GM19238 (cell line): ENCODE data around the gene PNMA1.

ENCODE experiments used
- DNase-seq: peaks from one replicate; pipeline ENCODE4 v3.0.0; 2011; ENCODE audit warnings: low spot score; ENCODE audit not compliant: insufficient read length

Gene PNMA1

DNA sequence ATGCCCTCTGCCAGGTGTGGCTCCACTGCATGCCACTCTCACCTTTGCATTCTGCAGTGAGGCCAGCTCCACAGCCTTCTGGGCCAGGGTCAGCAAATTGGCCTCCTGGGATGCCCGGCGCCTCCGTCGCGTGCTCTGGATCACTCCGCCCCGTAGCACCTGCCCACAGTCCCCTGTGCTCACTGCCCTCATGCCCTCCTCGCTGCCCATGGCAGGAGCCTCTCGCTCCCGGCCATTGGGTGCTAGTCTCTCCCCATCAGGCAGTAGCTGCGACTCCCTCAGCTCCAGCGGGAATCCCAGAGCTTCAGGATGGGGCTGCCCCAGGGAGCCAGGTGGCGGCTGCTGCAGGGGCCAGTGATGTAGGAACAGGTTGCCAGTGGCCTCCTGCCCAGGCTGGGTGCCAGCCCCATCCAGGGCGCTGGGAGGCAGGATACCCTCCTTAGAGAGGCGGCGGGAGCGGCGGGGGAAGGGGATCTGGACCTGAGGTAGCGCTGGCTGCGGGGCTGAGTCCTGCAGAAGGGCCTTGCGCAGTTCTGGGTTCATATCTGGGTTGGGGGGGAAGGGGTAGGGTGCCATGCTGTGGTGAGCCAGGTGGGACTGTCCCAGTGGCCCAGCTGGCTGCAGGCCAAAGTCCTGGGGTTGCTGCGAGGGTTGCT is 24.5 kb upstream of the PNMA1 start:
- DNase-seq, result no peak

DNA sequence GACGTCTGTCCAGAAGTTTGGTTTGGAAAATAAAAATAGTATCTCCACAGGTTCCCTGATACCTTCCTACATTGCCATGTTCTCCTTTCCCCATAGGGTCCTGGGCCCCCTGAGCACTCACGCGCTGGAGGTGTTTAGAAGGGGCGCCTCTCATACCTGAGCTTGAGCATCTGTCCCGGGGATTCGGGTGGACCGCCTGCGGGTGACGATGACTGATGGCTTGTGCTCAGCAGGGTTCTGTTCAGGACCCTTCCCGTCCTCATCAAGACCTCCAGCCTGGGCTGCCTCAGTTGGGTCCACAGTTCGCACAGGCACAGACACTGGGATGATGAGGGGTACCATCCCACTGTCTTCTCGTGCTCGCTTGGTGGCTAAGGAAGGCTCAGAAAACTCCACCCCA is 22.7 kb upstream of the PNMA1 start:
- DNase-seq, result no peak

DNA sequence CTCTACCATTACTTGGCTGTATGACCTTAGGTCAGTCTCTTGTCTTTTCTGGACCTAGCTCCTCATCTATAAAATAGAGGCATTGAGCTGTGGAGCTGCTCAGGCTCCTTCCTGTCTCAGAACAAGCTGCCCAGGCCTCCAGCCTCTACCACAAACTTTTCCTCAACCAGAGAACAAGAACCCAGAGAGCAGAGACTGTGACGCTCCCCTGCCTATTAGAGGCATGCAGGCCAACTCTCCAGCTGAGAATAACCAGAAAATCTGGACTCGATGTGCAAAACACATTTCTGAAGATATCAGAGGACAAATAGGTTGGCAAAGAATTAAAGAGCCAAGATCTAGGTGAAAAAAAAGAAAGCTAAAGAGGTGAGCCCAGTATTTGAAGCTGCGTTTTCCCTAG is 17.8 kb upstream of the PNMA1 start:
- no peak for DNase-seq

DNA sequence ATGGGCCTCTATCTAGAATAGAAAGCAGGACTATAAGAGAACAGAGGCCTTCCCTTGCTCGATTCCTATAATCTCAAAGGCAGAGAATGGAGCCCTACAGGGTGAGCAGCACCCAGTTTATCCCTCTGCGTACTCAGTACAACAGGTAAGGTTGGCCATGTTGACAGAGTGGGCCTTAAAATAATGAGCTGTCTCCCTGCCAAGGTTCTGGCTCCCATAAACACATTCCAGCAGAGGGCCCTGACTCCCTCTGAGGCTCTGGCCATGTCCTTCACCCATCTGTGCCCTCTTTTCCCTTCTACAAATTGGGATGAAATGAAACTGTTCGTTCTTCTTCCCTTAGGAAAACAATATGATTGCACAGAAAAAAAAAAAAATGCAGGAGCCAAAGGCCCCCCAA is 16.9 kb upstream of the PNMA1 start:
- DNase-seq, result no peak

DNA sequence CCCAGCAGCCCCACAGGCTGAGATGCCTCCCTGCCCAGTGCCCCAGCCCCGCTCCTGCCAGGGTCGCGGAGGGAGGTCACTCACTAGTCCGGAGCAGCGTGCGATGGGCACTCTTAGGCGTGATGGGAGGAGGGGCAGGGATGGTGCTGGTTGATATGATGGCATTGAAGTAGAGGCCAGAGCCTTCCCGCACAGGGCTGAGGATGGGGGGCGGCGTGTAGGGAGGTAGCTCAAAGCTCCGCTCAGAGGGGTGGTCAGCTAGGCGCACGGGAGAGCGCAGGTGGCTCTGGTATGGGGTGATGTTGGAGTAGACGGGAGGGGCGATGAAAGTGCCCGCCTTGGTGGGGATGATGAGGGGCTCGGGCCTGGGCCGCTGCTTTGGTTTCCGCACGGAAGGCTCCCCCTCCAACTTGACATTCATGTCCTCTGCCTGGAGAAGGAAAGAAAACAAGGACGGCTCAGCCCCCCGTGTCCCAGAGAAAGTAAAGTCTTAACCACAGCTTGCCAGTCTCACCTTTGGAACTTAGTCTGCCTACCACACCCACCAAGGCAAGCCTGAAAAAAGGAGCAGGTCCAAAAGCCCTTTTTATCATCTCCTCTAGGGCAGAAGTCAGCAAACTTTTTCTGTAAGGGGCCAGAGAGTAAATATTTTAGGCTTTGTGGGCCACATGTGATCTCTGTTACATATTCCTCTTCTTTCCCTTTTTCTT is 15.5 kb upstream of the PNMA1 start:
- no peak for DNase-seq

DNA sequence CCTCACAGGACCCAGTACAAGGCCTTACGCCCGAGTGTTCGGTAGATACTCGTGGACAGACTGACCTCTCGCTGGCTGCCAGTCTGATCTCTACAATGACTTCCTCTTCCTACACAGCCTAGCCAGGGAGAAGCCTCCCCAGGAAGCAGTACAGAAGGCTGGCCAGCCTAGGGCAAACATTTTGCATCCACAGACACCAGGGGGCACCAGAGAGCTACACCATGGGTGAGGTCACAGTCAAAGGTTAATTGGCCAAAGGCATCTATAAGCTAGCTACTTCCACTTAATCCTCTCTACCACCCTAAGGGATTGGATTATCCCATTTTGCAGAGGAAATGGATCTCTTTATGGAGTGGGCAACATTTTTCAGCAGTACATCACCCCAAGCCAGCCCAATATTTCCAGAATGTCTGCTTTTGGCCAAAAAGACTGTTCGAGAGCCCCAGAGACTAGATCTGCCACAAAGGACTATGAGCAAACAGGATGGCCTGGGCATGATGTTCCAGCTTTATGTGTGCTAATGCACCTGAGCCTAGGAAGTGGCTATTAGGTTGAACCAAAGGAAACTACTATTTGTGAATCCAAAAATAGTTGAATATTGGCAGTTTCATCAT is 14.6 kb upstream of the PNMA1 start:
- peak; percentile 83 for DNase-seq

DNA sequence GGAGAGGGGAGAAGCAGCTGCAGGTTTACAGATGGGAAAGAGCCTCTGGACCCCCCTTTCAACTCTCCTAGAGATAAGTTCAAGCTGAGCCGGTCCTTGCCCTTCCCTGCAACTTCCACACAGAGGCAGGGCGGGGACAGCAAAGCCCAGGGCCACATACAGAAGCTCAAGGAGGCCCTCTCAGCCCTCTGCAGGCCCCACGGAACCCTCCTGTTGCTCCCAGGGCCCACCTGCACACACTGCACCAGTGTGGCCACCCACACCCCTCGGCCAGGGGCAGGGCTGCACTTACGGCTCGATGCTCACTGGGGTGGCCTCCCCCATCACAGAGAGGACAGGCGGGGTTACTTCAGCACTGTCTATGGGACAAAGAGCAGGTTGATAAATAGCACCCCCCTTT is 13.0 kb upstream of the PNMA1 start:
- DNase-seq, result no peak

DNA sequence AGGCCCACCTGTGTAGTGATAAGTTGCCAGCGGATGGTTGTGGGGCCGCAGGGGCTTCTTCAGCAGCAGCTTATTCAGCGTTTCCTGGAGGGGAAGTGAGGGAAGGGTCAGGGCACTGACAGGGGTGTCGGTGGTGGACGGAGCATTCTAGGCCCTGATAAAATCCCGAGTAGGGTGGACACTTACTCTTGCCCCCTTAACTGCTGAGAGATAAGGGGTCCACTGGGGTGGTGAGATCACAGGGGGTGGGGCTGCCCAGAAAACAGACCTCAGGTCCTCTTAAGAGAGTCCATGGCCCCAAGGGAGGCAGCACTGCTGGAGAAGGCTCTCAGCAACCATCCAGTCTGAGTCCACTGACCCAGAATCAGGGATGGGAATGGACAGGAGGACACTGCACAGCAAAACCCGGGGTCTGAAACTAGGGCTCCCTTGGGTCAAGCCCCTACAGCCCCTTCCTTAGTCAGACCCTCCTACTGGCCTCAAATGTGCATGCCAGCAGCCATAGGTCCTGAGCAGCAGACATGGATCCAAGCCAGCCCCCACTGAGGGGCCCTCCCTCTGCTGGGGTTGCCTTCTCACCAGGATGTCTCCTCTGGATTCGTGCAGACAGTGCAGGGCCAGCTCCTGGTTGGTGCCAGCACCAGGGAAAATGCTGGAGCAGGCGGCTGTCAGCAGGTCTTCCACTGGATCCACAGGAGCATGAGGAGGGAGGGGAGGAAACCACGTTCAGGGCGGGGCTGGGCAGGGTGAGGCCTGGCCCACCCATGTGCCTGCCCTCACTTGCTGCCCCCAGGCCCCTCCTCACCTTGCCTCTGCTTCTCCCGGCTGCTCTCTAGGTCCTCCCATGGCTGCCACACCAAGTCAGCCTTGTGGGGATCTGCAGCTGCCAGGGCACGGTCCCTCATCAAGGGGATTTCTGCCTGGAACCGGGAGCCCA is 12.1 kb upstream of the PNMA1 start:
- no peak for DNase-seq

DNA sequence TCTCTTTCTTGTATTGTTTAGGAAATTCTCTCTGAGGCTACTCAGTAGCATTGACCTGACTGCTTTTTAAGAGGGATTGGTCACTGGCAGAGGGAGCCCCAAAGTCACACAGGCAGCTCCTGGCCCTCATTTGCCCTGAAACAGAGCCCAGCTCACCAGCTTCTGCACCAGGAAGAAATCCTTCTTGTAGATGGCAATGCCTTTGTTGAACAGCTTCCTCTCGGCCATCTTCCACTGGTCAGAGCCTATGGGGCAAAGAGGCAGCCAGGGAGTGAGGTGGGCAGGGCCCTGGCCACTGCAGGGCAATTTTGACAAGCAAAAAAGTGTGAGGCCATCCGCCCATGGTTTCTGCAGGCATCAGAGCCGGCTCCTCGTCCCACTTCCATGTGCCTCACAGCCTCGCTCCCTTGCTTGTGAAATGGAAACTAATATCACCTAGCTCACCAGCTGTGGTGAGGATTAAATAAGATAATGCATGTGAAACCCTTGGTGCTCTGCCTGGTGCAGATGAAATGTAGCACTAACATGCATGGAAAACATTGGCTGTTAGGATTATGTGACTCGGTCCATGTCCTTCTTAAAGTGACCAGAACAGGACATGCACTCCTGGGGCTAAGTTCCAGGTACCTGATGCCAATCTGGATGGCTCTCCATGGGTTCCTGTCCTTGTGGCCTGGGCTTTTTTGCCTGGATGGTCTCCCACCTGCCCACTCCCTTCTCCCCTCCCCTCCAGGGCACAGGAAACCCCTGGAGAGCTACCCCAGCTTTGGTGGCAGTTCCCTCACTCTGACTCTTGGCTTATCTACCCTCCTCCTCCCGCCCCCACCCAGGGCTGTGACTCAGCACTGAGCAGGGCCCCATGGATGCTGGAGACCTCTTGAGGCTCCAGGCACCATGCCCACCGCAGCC is 11.2 kb upstream of the PNMA1 start:
- DNase-seq, result no peak

DNA sequence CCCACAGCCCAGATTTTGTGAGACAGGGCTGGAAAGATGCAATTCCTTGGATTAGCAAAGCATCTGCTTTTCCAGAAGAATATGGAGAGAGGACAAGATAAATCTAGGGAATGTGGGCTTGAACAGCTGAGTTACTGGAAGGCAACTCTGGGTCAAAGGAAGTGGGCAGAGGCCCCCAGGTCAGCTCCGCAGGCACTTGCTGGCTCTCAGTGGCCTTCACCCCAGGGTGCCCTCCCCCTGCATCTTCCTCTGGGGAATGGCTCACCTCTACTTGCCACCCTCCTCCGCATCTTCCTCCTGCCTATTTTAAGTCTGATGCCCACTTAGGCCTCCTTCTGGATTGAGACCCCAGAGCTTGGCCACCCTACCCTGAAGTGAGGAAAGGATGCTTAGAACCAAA is 10.5 kb upstream of the PNMA1 start:
- no peak for DNase-seq

DNA sequence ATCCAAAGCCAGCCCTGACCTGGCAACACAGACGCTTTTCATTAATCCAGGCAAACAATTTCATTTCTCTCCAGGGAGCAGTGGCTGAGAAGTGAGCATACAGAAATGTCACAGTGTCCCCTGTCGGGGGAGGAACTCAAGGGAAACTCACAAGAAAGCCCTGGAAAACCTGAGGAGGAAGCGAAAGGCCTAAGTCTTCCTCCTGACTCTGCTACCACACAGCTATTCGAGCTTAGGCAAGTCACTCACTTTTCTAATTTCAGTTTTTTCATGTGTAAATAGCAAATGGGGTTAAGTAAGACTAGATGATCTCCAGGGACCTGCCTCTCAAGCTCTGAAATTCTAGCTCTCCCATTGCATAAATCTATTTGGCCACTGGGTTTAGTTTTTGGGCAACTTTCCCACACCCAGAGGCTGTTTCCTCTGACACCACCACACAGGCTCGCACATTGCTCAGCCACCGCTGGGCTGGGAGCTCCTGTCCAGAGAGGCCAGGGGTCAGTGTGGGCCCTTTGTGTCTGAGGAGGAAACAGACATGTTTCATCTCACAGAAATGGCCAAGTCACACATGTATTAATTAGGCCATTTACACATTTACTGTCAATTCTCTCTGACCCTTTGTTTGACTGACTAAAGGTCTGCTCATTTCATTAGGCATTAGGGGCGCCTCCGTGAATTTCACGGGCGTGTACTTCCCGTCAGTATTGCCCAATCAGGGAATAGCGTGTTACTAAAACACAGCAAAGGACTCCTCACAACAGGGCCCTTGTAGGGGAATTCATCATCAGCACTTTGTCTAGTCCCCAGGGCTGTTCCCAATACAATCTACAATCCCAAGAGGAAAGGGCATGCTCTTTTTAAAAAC is 9.8 kb upstream of the PNMA1 start:
- no peak for DNase-seq

DNA sequence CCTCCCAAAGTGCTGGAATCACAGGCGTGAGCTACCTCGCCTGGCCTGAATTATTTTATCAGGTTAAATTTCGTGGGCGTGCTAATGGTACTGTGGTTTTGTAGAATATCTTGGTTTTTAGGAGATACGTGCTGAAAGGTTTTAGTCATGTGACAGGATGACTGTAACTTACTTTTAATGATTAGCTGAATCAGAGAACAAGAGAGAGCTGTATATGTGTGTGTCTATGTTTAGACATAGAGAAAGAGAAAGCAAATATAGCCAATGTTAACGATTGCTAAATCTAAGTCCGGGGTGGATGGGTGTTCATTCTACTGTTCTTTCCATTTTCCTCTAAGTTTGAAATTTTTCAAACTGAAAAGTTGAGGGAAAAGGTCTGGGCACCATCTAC is 9.2 kb upstream of the PNMA1 start:
- no peak for DNase-seq

DNA sequence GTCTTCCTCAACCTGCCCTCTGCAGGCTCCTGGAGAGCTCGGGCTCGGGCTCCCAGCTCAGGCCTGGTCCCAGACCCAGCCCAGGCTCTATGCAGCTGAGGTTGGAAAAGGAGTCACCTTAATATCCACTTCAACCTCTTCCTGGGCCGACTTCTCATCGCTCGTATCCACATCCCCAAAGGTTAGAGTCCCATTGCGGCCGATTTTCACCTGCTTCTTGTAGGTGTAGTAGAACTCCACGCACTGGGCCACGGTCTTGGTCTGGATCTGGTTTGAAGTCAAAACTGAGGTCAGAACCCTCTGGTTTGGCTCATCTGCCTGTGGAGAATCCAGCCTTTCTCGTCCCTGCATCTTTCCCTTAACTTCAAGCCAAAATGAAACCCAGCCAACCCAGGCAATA is 8.4 kb upstream of the PNMA1 start:
- DNase-seq, result no peak

DNA sequence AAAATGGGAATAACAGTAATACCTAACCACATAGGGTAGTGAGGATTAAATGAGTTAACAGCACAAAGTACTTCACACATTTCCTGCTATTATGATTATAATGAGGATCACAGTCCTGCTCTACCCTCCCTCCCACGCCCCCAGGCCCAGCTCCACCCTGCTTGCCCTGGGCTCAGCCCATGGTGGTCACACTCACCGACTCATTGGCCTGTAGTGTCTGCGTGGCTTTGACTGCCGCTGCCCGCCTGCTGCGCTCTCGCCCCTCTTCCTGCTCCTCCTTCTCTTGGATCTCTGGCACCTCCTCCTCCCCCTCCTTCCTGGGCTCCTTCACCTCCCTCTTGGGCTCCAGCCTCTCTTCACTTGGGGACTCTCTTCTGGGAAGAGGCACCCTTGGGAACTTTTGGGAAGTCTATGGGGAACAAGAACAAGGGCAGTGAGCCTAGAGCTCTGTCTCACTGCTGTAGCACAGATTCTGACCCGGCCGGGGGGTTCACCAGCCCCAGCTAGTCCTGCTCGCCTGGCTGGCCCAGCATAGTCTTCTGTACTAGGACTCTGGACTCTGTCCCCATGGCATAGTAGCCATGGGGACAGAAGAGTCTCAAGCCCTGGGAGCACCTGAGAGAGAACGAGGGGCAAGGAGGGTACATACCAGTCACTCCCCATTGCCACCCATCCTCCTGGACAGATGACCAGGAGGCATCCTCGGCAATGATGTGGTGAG is 7.1 kb upstream of the PNMA1 start:
- no peak for DNase-seq

DNA sequence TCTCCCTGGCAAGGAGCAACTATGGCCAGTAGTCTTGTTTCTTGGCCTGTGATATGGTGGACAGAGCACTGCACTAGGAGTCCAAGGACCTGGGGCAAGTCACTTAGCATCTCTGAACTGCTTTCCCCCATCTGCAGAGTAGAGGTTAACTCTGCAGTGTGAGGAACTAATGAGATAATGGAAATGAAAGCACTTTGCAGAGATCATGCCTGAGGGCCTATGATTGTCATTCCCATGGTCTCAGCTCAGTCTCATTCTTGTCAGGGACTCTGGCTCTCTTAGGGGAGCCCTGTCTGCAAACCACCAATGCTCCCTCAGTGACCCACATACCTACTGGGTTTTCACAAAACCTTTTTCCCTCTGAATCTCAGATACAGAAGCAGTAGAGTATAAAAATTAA is 6.5 kb upstream of the PNMA1 start:
- no peak for DNase-seq

DNA sequence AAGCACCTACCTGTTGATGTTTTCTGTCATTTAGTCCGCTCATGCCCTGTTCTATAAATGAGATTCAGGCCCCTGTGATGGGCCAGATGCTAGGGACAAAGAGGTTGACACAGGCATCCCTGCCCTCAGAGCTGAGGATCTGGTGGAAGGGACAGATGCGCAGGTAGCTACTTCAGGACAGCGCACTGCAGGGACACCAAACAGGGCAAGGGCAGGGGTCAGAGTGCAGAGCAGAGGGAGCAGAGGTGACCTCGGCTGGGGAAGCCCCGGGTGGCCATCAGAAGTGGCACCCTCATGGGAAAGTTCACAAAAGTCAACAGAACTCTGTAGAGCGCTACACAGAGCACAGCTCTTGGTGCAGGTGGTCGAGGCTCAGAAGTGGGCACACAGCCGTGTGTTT is 5.6 kb upstream of the PNMA1 start:
- no peak for DNase-seq

DNA sequence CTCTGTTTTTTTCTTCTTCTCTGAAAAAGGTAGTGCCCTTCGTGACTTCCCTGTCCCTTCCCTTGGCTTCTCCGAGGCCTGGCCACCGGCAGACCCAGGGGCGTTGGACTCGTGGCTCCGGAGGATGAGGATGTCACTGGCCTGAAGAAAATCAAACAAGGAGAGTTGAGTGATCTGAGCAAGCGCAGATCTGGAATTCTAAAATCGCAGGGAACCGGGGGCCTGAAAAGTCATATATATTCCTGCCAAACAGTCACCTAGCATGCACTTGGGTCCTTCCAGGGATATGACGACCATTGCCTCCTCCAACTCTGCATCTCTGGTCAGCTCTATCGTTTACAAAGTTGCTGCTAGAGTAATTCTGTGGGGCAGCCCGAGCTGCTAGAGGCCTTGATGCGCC is 5.2 kb upstream of the PNMA1 start:
- no peak for DNase-seq

DNA sequence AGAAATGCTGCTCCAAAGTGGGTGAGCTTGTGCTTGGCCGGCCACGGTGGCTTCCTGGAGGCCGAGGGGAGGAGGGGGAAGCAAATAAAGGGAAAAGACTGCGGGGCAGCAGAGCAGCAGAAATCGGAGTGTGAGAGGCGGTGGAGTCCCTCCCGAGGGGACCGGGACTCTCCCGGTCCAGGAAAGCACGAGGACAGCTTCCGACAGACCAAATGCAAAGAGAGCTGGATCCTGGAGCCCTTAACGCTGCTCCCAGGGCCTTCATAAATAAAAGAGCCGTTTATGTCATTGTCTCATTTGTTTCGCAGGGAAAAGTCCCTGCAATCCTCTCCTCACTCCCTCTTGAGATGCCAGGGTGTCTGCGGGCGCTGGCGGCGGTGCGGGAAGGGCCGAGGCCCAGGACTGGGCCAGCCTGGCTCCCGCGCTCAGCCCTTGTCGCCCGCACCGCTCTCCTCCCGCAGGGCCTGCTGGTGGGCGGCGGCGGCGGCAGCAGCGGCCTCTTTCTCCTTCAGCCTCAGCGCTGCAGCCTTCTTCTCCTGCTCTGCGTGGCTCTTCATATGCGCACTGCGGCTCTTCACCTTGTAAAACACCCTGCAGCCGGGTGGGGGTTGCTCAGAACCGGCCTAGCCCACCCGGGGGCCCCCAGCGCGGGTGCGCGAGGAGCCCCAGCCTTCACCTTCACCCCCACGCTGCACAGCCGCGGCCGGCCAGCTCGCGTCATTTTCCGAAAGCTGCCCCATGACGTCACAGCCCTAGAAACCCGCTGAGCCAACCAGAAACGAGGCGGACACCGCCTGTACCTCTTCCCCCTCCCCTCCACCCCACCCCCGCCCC is 4.5 kb upstream of the PNMA1 start:
- no peak for DNase-seq
